NB4 (cell line): ENCODE data around the gene TMPRSS7.

Experiments
- DNase-seq: peaks from one replicate; pipeline ENCODE4 v3.0.0; 2010; ENCODE audit warnings: low read depth
- H3K4me3 ChIP-seq: one replicate; pipeline ENCODE4 v1.5.1; 2011; ENCODE audit warnings: mild to moderate bottlenecking, low read depth, low read length, moderate library complexity
- MYC ChIP-seq: IDR thresholded peaks from 2 replicates; pipeline ENCODE4 v1.6.1; 2011; ENCODE audit warnings: low read depth, low read length
- POLR2A ChIP-seq: IDR thresholded peaks from 2 replicates; pipeline ENCODE4 v1.6.1; 2011; ENCODE audit warnings: mild to moderate bottlenecking; ENCODE audit not compliant: insufficient read length; ENCODE audit errors: extremely low read depth
- TF ChIP-seq, protein P1 (sequence below): IDR thresholded peaks from 2 replicates; pipeline ENCODE4 v1.6.1; 2011; ENCODE audit warnings: low read depth, low read length
- TF ChIP-seq, protein P2 (sequence below): IDR thresholded peaks from one replicate; pipeline ENCODE4 v1.5.1; 2012; ENCODE audit warnings: low read depth, low read length

The TMPRSS7 gene

DNA sequence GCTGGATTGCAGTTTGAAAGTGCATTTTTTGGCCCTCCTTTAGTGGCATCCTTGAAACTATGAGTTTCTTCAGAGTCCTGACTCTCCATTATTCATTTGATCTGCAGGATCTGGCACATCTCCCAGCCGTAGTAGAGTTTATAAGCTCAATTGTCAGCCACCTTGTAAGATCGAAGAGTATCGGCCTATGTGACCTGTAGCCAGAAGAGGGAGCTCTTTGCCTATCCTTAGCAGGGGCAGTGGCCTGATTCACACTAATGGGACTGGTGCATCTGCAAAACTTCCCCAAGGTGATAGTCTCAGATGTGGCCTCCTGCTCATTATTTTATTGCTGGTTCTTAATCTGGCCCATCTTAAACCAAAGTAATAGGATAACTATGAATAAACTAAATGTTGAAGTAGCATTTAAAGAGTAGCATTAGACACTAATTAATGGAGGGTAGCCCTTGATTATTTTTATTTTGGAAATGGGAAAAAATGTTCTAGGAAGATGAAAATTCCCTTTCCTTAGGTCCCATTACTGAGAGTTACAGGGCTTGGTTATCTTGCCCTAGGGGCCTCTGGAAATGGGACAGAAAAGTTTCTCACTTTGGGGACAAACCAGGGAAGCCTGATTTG, 77.4 kb downstream of the TMPRSS7 start:
- DNase-seq = peak; percentile 71
- TF ChIP-seq, protein P1, sequence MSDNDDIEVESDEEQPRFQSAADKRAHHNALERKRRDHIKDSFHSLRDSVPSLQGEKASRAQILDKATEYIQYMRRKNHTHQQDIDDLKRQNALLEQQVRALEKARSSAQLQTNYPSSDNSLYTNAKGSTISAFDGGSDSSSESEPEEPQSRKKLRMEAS = no peak
- TF ChIP-seq, protein P2, sequence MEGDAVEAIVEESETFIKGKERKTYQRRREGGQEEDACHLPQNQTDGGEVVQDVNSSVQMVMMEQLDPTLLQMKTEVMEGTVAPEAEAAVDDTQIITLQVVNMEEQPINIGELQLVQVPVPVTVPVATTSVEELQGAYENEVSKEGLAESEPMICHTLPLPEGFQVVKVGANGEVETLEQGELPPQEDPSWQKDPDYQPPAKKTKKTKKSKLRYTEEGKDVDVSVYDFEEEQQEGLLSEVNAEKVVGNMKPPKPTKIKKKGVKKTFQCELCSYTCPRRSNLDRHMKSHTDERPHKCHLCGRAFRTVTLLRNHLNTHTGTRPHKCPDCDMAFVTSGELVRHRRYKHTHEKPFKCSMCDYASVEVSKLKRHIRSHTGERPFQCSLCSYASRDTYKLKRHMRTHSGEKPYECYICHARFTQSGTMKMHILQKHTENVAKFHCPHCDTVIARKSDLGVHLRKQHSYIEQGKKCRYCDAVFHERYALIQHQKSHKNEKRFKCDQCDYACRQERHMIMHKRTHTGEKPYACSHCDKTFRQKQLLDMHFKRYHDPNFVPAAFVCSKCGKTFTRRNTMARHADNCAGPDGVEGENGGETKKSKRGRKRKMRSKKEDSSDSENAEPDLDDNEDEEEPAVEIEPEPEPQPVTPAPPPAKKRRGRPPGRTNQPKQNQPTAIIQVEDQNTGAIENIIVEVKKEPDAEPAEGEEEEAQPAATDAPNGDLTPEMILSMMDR = peak; percentile 88
- H3K4me3 ChIP-seq = no peak overlapping the region

DNA sequence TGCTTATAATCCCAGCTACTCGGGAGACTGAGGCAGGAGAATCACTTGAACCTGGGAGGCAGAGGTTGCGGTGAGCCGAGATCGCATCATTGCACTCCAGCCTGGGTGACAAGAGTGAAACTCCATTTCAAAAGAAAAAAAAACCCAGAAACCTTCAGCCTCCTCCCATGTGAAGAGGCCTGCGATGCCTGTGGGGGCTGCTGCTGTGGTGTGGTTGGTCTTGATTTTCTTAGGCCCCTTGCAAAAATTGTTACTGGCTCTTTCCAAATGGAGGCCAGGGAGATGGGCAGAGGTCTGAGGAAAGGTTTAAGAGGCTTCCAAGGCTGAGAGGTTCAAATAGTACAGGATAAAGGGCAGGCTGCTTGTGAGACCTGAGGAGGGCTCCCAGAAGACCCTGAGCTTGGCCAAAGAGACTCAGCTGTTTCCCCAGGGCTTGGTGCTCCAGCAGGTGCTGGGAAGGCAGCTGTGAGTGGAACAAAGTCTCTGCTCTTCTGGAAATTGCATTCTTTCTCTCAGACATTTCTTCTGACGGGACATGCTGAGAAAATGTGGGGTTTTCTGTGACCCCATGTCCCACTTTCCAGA, 80.1 kb downstream of the TMPRSS7 start:
- TF ChIP-seq, protein P2 = no peak
- TF ChIP-seq, protein P1 = no peak
- TF ChIP-seq POLR2A = no peak
- TF ChIP-seq MYC = no peak
- no peak for DNase-seq
- no peak overlapping the region for H3K4me3 ChIP-seq

DNA sequence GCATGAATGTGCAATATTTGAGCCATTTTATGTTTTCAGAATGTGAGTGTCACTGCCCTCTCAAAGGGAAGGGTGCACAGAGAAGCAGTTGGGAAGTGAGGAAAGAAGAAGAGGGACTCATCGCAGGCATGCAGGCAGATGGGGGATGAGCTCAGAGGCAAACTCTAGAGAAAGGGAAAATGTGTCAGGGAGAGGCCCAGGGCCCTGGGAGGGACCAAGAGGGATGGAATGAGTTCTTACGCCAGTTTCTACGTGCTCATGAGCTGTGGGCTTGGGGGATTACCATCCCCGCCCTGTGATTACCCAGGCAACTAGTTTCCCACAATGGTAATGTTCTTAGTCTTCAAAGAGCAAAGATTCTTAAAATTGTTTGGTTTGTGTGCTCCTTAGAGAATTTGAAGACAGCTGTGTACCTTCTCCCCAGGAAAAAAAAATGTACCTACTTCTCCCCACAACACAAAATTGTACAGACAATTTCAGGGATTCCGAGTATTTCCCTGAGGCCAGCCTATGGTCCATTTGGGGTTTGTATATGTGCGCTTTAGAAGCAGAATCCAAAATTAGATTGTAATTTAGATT, 80.7 kb downstream of the TMPRSS7 start:
- no peak for DNase-seq
- no peak overlapping the region for H3K4me3 ChIP-seq
- TF ChIP-seq MYC = no peak
- TF ChIP-seq, protein P2 = no peak
- TF ChIP-seq POLR2A = no peak
- TF ChIP-seq, protein P1 = no peak

DNA sequence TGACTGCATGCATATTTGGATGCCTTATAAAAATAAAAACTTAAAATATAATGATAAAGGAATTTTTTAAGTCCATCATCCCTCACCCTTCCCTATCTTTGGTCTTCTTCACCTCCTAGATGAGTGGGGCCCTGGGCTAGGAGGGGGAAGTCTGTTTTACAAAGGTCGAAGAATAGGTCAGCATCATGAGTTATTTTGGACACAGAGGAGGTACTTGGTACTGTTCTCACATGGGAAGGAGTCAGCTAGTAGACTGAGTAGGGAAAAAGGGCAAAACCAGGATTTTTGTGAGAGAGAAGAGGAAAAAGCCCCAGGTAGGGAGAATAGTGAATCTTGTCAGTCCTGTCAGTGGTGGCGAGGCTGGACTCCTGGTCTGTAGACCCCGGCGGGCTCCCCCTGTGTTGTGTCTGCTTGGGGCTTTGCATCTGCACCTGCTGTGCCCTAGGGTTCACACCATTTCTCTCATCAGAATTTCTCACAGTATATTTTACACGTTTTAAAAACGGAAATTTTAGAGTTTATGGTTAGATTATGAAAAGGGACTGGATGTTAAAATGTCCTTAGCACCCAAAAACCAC, 81.4 kb downstream of the TMPRSS7 start:
- DNase-seq = no peak
- H3K4me3 ChIP-seq = no peak overlapping the region
- TF ChIP-seq, protein P1 = no peak
- TF ChIP-seq, protein P2 = no peak
- TF ChIP-seq POLR2A (no peak), MYC (no peak)

DNA sequence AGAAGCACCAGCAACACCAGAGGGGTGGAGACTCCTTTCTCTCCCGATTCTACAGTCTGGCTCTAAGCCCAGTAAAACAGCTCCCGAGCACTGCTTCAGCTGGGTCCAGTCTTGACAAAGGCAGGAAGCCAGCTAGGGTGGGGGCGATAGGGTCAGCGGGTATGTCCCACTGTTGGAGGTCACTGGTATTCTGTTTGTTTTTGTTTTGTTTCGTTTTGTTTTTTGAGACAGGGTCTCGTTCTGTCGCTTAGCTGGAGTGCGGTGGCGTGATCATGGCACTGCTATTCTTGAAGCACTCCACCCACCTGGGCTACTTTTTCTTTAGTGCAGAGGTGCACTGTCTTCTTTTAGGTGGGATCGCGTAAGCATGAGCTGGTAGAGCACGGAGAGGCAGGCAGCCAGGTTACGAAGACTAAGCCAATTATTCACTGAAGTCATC, 82.2 kb downstream of the TMPRSS7 start:
- no peak overlapping the region for H3K4me3 ChIP-seq
- TF ChIP-seq, protein P1 = no peak
- no peak for TF ChIP-seq MYC
- no peak for TF ChIP-seq POLR2A
- TF ChIP-seq, protein P2 = no peak
- no peak for DNase-seq
